Parathyroid adenoma (tissue), 2 donors: ENCODE measurements around the gene AXDND1.

Experiments
- H2AFZ ChIP-seq: fragments of 300-600 bp; sonication (generic); one replicate; pipeline ENCODE4 v1.7.0; 2017; ENCODE audit warnings: antibody characterized with exemption, mild to moderate bottlenecking
- H3K27ac ChIP-seq: fragments of 300-600 bp; sonication (generic); one replicate; pipeline ENCODE4 v1.7.0; 2017
- H3K27me3 ChIP-seq: fragments of 300-600 bp; sonication (generic); one replicate; pipeline ENCODE4 v1.7.0; 2017; ENCODE audit warnings: low read length; ENCODE audit not compliant: control insufficient read depth, insufficient read depth
- H3K36me3 ChIP-seq: fragments of 300-600 bp; sonication (generic); one replicate; pipeline ENCODE4 v1.7.0; 2017; ENCODE audit warnings: low read length; ENCODE audit not compliant: control insufficient read depth, insufficient read depth
- H3K4me1 ChIP-seq: fragments of 300-600 bp; sonication (generic); one replicate; pipeline ENCODE4 v1.7.0; 2017; ENCODE audit warnings: control low read depth
- H3K4me2 ChIP-seq: fragments of 300-600 bp; sonication (generic); one replicate; pipeline ENCODE4 v1.7.0; 2017; ENCODE audit warnings: low read length
- H3K4me3 ChIP-seq: fragments of 300-600 bp; sonication (generic); one replicate; pipeline ENCODE4 v1.7.0; 2017; ENCODE audit warnings: low read depth, low read length
- H3K79me2 ChIP-seq: fragments of 300-600 bp; sonication (generic); one replicate; pipeline ENCODE4 v1.7.0; 2017; ENCODE audit warnings: control low read depth
- H3K9ac ChIP-seq: fragments of 300-600 bp; sonication (generic); one replicate; pipeline ENCODE4 v1.7.0; 2017; ENCODE audit warnings: mild to moderate bottlenecking
- H3K9me3 ChIP-seq: fragments of 300-600 bp; sonication (generic); one replicate; pipeline ENCODE4 v1.7.0; 2017; ENCODE audit warnings: low read length; ENCODE audit not compliant: control insufficient read depth
- CTCF ChIP-seq: fragments of 300-600 bp; sonication (generic); IDR thresholded peaks from one replicate; pipeline ENCODE4 v1.7.0; 2017; ENCODE audit warnings: antibody characterized with exemption, mild to moderate bottlenecking
- donor health status: primary hyperparathyroidism.

The AXDND1 gene

GRCh38 chr1:179586107-179586823 lies 220.5 kb downstream of the AXDND1 start:
- Histone ChIP-seq H3K79me2 (no peaks in the 10 kb centered on the region), H3K27me3 (no peaks in the 10 kb centered on the region), H3K4me2 (peak overlapping the region; percentile 71), H3K27ac (no peak overlapping the region), H2AFZ (peak overlapping the region; percentile 66), H3K4me3 (peak overlapping the region; percentile 33), H3K9me3 (no peaks in the 10 kb centered on the region), H3K4me1 (no peaks in the 10 kb centered on the region), H3K36me3 (no peaks in the 10 kb centered on the region), H3K9ac (no peak overlapping the region)
- TF ChIP-seq CTCF, result peak; percentile 29

DNA sequence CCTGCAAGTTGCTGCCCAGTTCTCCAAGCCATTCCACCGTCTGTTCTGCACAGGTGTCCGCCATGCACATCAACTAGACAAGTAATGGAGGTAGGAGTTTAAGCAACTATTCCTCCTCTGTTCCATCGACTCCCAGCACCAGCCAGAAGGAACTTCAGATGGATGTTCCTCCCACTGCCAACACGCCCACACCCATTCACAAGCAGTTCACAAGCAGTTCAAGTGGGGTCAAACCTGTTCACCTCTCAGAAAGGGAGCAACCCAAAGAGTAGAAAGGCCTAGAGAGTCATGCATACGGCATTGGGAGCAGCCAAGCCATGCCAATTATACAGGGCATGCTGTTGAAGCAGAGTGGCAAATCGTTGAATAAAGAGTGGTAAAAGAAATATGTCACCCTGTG lies 221.6 kb downstream of the AXDND1 start:
- Histone ChIP-seq H3K79me2 (no peaks in the 10 kb centered on the region), H3K36me3 (no peaks in the 10 kb centered on the region), H3K27me3 (no peaks in the 10 kb centered on the region), H3K4me2 (no peak overlapping the region), H3K27ac (no peak overlapping the region), H3K4me3 (no peak overlapping the region), H2AFZ (no peak overlapping the region), H3K4me1 (no peaks in the 10 kb centered on the region), H3K9ac (no peak overlapping the region), H3K9me3 (no peaks in the 10 kb centered on the region)
- no peak for TF ChIP-seq CTCF

DNA sequence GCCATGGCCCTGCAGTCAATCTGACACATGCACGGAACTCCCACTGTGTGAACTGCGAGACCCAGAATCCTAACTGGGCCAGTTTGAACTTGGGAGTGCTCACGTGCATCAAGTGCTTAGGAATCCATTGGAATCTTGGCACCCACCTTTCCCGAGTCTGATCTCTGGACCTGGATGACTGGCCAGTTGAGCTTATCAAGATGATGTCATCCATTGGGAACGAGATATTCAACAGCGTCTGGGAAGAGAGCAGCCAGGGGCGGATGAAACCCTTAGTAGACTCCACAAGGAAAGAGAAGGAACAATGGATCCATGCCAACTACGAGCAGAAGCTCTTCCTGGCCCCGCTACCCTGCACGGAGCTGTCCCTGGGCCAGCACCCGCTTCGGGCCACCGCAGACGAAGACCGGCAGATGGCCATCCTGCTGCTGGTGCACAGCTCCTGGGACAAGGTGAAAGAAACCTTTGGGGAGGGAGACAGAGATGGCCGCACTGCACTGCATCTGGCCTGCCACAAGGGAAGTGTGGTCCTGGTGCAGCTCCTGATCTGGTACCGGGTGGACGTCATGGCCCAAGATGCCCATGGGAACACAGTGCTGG lies 222.8 kb downstream of the AXDND1 start:
- H3K27me3 ChIP-seq, result no peaks in the 10 kb centered on the region
- no peaks in the 10 kb centered on the region for H3K9me3 ChIP-seq
- no peaks in the 10 kb centered on the region for H3K36me3 ChIP-seq
- H3K9ac ChIP-seq, result no peak overlapping the region
- H3K79me2 ChIP-seq, result no peaks in the 10 kb centered on the region
- H3K4me3 ChIP-seq, result no peak overlapping the region
- H2AFZ ChIP-seq, result no peak overlapping the region
- TF ChIP-seq CTCF, result no peak
- no peaks in the 10 kb centered on the region for H3K4me1 ChIP-seq
- no peak overlapping the region for H3K4me2 ChIP-seq
- no peak overlapping the region for H3K27ac ChIP-seq

DNA sequence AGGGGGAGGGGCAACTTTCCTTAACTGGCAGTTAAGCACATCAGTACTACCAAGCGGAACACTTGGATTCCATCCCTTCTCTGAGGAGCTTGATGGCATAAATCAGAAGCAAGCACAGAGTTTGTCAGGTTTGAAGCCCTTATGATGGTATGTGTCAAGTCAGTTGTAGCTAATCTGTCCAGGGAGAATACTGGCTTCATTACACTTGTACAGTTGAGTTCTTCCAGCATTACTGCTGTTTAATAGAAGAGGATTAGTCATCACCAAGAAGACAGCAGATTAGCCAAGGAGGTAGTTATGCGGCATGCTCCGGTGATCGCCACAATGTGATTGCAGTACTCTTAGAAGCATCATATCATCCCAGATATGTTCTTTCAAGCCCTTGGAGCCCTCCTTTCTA lies 223.7 kb downstream of the AXDND1 start:
- H2AFZ ChIP-seq, result no peak overlapping the region
- no peaks in the 10 kb centered on the region for H3K79me2 ChIP-seq
- no peaks in the 10 kb centered on the region for H3K27me3 ChIP-seq
- H3K9me3 ChIP-seq, result no peaks in the 10 kb centered on the region
- no peak overlapping the region for H3K4me3 ChIP-seq
- no peaks in the 10 kb centered on the region for H3K36me3 ChIP-seq
- no peaks in the 10 kb centered on the region for H3K4me1 ChIP-seq
- H3K9ac ChIP-seq, result no peak overlapping the region
- no peak overlapping the region for H3K4me2 ChIP-seq
- H3K27ac ChIP-seq, result no peak overlapping the region
- TF ChIP-seq CTCF, result no peak

- no peaks in the 10 kb centered on the region for H3K9me3 ChIP-seq
- H3K79me2 ChIP-seq, result no peaks in the 10 kb centered on the region
- no peaks in the 10 kb centered on the region for H3K27me3 ChIP-seq
- H3K27ac ChIP-seq, result no peak overlapping the region
- no peak overlapping the region for H3K4me2 ChIP-seq
- no peak overlapping the region for H3K4me3 ChIP-seq
- H2AFZ ChIP-seq, result no peak overlapping the region
- H3K9ac ChIP-seq, result no peak overlapping the region
- TF ChIP-seq CTCF, result no peak
- no peaks in the 10 kb centered on the region for H3K36me3 ChIP-seq
- no peaks in the 10 kb centered on the region for H3K4me1 ChIP-seq
Observed at GRCh38 chr1:179590671-179591070, 224.9 kb downstream of the AXDND1 start.
